WTC11 (cell line): ENCODE measurements around the gene CPNE4. TPM values are rescaled to one million over a fixed set of nuclear protein-coding genes. Genes with fewer than 3 reads are reported as not detected.
A peak's percentile ranks its signal among the peaks of the same experiment; 100 is the strongest.

Source experiments
- ATAC-seq: fragments of 200-7000 bp; cut with Tn5 transposase; 2 replicates; pipeline ENCODE4 v1.10.0; 2021; ENCODE audit warnings: mild to moderate bottlenecking, moderate library complexity
- CTCF ChIA-PET: fragments of 300-600 bp; sonication (Branson Sonifier 250); formaldehyde crosslinking; loops from one replicate; lab custom pipeline; 2021; ENCODE audit warnings: antibody characterized with exemption; lab: Charles Lee
- POLR2A ChIA-PET: fragments of 350-600 bp; sonication (Branson Sonifier 250); formaldehyde crosslinking; loops from one replicate; lab custom pipeline; 2021; ENCODE audit warnings: antibody characterized with exemption; lab: Charles Lee
- DNase-seq: peaks from one replicate; pipeline ENCODE4 v3.0.0; 2021; ENCODE audit warnings: low spot score
- H3K27ac Mint-ChIP-seq: 2 replicates; pipeline ENCODE4 v1.8.0; 2021; ENCODE audit warnings: mixed read lengths
- H3K27me3 Mint-ChIP-seq: 2 replicates; pipeline ENCODE4 v1.8.0; 2021; ENCODE audit warnings: low read depth, mild to moderate bottlenecking, moderate library complexity, mixed read lengths
- H3K36me3 Mint-ChIP-seq: 2 replicates; pipeline ENCODE4 v1.8.0; 2021; ENCODE audit warnings: mixed read lengths
- H3K4me1 Mint-ChIP-seq: 2 replicates; pipeline ENCODE4 v1.8.0; 2022; ENCODE audit warnings: mixed read lengths
- H3K4me3 Mint-ChIP-seq: 2 replicates; pipeline ENCODE4 v1.8.0; 2021; ENCODE audit warnings: mild to moderate bottlenecking, moderate library complexity, mixed read lengths
- H3K9me3 Mint-ChIP-seq: 2 replicates; pipeline ENCODE4 v1.8.0; 2021; ENCODE audit warnings: mixed read lengths
- ATF1 ChIP-seq: sonication (generic); formaldehyde crosslinking; IDR thresholded peaks from 2 replicates; pipeline ENCODE4 v1.8.1; 2023; ENCODE audit warnings: mild to moderate bottlenecking, moderate library complexity, missing genetic modification reagents
- CBFB ChIP-seq: sonication (generic); formaldehyde crosslinking; IDR thresholded peaks from 2 replicates; pipeline ENCODE4 v1.8.1; 2022; ENCODE audit warnings: mild to moderate bottlenecking, low read depth, missing genetic modification reagents
- CDX4 ChIP-seq: fragments of 250-450 bp; sonication (Bioruptor Pico); IDR thresholded peaks from 2 replicates; pipeline ENCODE4 v1.9.0; 2021; ENCODE audit warnings: moderate library complexity, mild to moderate bottlenecking, inconsistent platforms, borderline replicate concordance
- ESRRA ChIP-seq: sonication (generic); formaldehyde crosslinking; IDR thresholded peaks from 2 replicates; pipeline ENCODE4 v1.8.1; 2022; ENCODE audit warnings: mild to moderate bottlenecking, missing genetic modification reagents, borderline replicate concordance
- ETV6 ChIP-seq: sonication (generic); formaldehyde crosslinking; IDR thresholded peaks from 2 replicates; pipeline ENCODE4 v1.8.1; 2022; ENCODE audit warnings: mild to moderate bottlenecking, missing genetic modification reagents
- FOXK1 ChIP-seq: sonication (generic); formaldehyde crosslinking; IDR thresholded peaks from 2 replicates; pipeline ENCODE4 v1.8.0; 2022; ENCODE audit warnings: mild to moderate bottlenecking, moderate library complexity, missing genetic modification reagents
- FOXP1 ChIP-seq: sonication (generic); formaldehyde crosslinking; IDR thresholded peaks from 2 replicates; pipeline ENCODE4 v1.8.0; 2022; ENCODE audit warnings: missing genetic modification reagents, mild to moderate bottlenecking, moderate library complexity, borderline replicate concordance
- GABPB1 ChIP-seq: sonication (generic); formaldehyde crosslinking; IDR thresholded peaks from 2 replicates; pipeline ENCODE4 v1.8.1; 2023; ENCODE audit warnings: mild to moderate bottlenecking, missing genetic modification reagents
- GTF2I ChIP-seq: fragments of 250-450 bp; sonication (Bioruptor Pico); conservative IDR thresholded peaks from 2 replicates; pipeline ENCODE4 v1.4.0; 2021; ENCODE audit warnings: mild to moderate bottlenecking
- IRF1 ChIP-seq: sonication (generic); formaldehyde crosslinking; IDR thresholded peaks from 2 replicates; pipeline ENCODE4 v1.8.0; 2023; ENCODE audit warnings: missing genetic modification reagents
- IRF2 ChIP-seq: sonication (generic); formaldehyde crosslinking; IDR thresholded peaks from 2 replicates; pipeline ENCODE4 v1.8.0; 2022; ENCODE audit warnings: low read depth, missing genetic modification reagents, borderline replicate concordance
- JUN ChIP-seq: sonication (generic); formaldehyde crosslinking; IDR thresholded peaks from 2 replicates; pipeline ENCODE4 v1.8.0; 2023; ENCODE audit warnings: mild to moderate bottlenecking, missing genetic modification reagents
- KAT7 ChIP-seq: sonication (generic); formaldehyde crosslinking; IDR thresholded peaks from 2 replicates; pipeline ENCODE4 v1.8.1; 2023; ENCODE audit warnings: missing genetic modification reagents, mild to moderate bottlenecking, borderline replicate concordance
- MYBL2 ChIP-seq: sonication (generic); formaldehyde crosslinking; IDR thresholded peaks from 2 replicates; pipeline ENCODE4 v1.8.1; 2023; ENCODE audit warnings: mild to moderate bottlenecking, moderate library complexity, missing genetic modification reagents
- NFATC4 ChIP-seq: fragments of 250-450 bp; sonication (Bioruptor Pico); IDR thresholded peaks from 2 replicates; pipeline ENCODE4 v1.9.0; 2021; ENCODE audit warnings: mild to moderate bottlenecking
- RELA ChIP-seq: sonication (generic); formaldehyde crosslinking; IDR thresholded peaks from 2 replicates; pipeline ENCODE4 v1.8.1; 2022; ENCODE audit warnings: missing genetic modification reagents, mild to moderate bottlenecking, borderline replicate concordance
- USF2 ChIP-seq: sonication (generic); formaldehyde crosslinking; IDR thresholded peaks from 2 replicates; pipeline ENCODE4 v1.8.1; 2023; ENCODE audit warnings: mild to moderate bottlenecking, missing genetic modification reagents, moderate library complexity
- ZMAT4 ChIP-seq: fragments of 250-450 bp; sonication (Bioruptor Pico); IDR thresholded peaks from 2 replicates; pipeline ENCODE4 v1.9.0; 2021; ENCODE audit warnings: mild to moderate bottlenecking
- ZNF121 ChIP-seq: sonication (generic); formaldehyde crosslinking; IDR thresholded peaks from 2 replicates; pipeline ENCODE4 v1.8.0; 2023; ENCODE audit warnings: missing genetic modification reagents
- ZNF138 ChIP-seq: sonication (generic); formaldehyde crosslinking; conservative IDR thresholded peaks from 2 replicates; pipeline ENCODE4 v1.8.1; 2022; ENCODE audit warnings: mild to moderate bottlenecking, moderate library complexity, missing genetic modification reagents
- ZNF416 ChIP-seq: fragments of 250-450 bp; sonication (Bioruptor Pico); IDR thresholded peaks from 2 replicates; pipeline ENCODE4 v1.9.0; 2021; ENCODE audit warnings: mild to moderate bottlenecking, inconsistent platforms
- ZNF423 ChIP-seq: fragments of 250-450 bp; sonication (Bioruptor Pico); IDR thresholded peaks from 2 replicates; pipeline ENCODE4 v2.1.2; 2022; ENCODE audit warnings: mild to moderate bottlenecking, moderate library complexity
- ZNF532 ChIP-seq: fragments of 250-450 bp; sonication (Bioruptor Pico); IDR thresholded peaks from 2 replicates; pipeline ENCODE4 v1.9.0; 2021; ENCODE audit warnings: mild to moderate bottlenecking, borderline replicate concordance
- ZNF671 ChIP-seq: fragments of 250-450 bp; sonication (Bioruptor Pico); IDR thresholded peaks from 2 replicates; pipeline ENCODE4 v1.8.0; 2021; ENCODE audit warnings: mild to moderate bottlenecking
- ZSCAN18 ChIP-seq: fragments of 250-450 bp; sonication (Bioruptor Pico); IDR thresholded peaks from 2 replicates; pipeline ENCODE4 v2.1.2; 2022; ENCODE audit warnings: mild to moderate bottlenecking, moderate library complexity
- total RNA-seq: library from RNA; stranded (reverse); gene quantifications from 3 replicates; pipeline ENCODE4 v1.2.3, GENCODE V29; 2021

Gene CPNE4
- total RNA-seq, 1 experiment from 2014 or later, result 2.4 TPM

- no peak for TF ChIP-seq CBFB (CRISPR knock-in tag)
- TF ChIP-seq FOXK1 (CRISPR knock-in tag), result no peak
- TF ChIP-seq ZNF532 (CRISPR knock-in tag), result no peak
- no peak for TF ChIP-seq ESRRA
- no peak for TF ChIP-seq IRF2 (CRISPR knock-in tag)
- TF ChIP-seq KAT7 (CRISPR knock-in tag), result no peak
- no peak for TF ChIP-seq RELA
- TF ChIP-seq NFATC4 (CRISPR knock-in tag), result no peak
- no peak for TF ChIP-seq ZNF138 (CRISPR knock-in tag)
- TF ChIP-seq ZSCAN18, result no peak
Measured at GRCh38 chr3:131530843-131531242, 504.0 kb downstream of the CPNE4 start (continued).

GRCh38 chr3:131530388-131530787, 504.4 kb downstream of the CPNE4 start:
- Mint-ChIP-seq H3K27ac (no peak overlapping the region), H3K36me3 (no peaks in the 10 kb centered on the region), H3K4me3 (no peak overlapping the region)
- CTCF ChIA-PET, result interaction anchor here (0.9 to 1.1 kb wide), 2 partner anchors 19 to 38 kb away, joined by 4 to 5 read pairs; no protein-coding TSS in a partner anchor
- TF ChIP-seq ZMAT4 (CRISPR knock-in tag) (no peak), ZNF416 (CRISPR knock-in tag) (no peak), ATF1 (no peak), JUN (no peak), MYBL2 (CRISPR knock-in tag) (no peak), NFATC4 (CRISPR knock-in tag) (no peak), ETV6 (CRISPR knock-in tag) (no peak), IRF1 (CRISPR knock-in tag) (no peak), ZNF671 (no peak)
- TF ChIP-seq, all 79 proteins: peak for 0
- no peak for ATAC-seq
- DNase-seq, result no peak
- Mint-ChIP-seq H3K27me3 (no peaks in the 10 kb centered on the region; the same call in 1 of the 2 replicates), H3K9me3 (no peaks in the 10 kb centered on the region), H3K4me1 (peaks cover 14% of the 10 kb centered on the region)
- POLR2A ChIA-PET, result interaction anchor here (0.6 kb wide), 1 partner anchor 17 kb away, joined by 8 read pairs; no protein-coding TSS in a partner anchor

GRCh38 chr3:131526801-131527347, 507.9 kb downstream of the CPNE4 start:
- CTCF ChIA-PET, result interaction anchor here (0.7 to 1.9 kb wide), 24 partner anchors 9 to 512 kb away, joined by 3 to 18 read pairs (median 4); partner anchors contain the start of genes CPNE4 and NUDT16
- H3K9me3 Mint-ChIP-seq, result no peaks in the 10 kb centered on the region
- no peaks in the 10 kb centered on the region; the same call in 1 of the 2 replicates for H3K27me3 Mint-ChIP-seq
- POLR2A ChIA-PET, result no interaction called here
- no peaks in the 10 kb centered on the region for H3K36me3 Mint-ChIP-seq
- H3K4me3 Mint-ChIP-seq, result peak overlapping the region; percentile 38; the same call in 1 of the 2 replicates
- H3K4me1 Mint-ChIP-seq, result no peaks in the 10 kb centered on the region
- DNase-seq (peak; percentile 91), ATAC-seq (peak; percentile 99)
- no peak overlapping the region for H3K27ac Mint-ChIP-seq
- TF ChIP-seq USF2 (CRISPR knock-in tag) (peak; percentile 9; the same call in 1 of the 2 replicates), ZNF423 (CRISPR knock-in tag) (no peak), CDX4 (CRISPR knock-in tag) (no peak), ZNF121 (no peak), ATF1 (0 out of 2 replicates have a peak, but pooled peaks have one; percentile 27), KAT7 (CRISPR knock-in tag) (no peak), GABPB1 (CRISPR knock-in tag) (no peak), FOXP1 (CRISPR knock-in tag) (no peak), GTF2I (CRISPR knock-in tag) (no peak)
